GM19023 (cell line): Measurements from ENCODE around the gene TGFA.
"Not testable (repeated sequence)": the region's sequence is repeated elsewhere in the genome, so short reads cannot be mapped to it uniquely, and the experiment has no call there.

Experiments
- ATAC-seq: cut with Tn5 transposase; IDR thresholded peaks from one replicate; pipeline ENCODE4 v1.9.1; 2021; ENCODE audit warnings: mild to moderate bottlenecking, moderate library complexity; ENCODE audit not compliant: unreplicated experiment

Gene TGFA

DNA sequence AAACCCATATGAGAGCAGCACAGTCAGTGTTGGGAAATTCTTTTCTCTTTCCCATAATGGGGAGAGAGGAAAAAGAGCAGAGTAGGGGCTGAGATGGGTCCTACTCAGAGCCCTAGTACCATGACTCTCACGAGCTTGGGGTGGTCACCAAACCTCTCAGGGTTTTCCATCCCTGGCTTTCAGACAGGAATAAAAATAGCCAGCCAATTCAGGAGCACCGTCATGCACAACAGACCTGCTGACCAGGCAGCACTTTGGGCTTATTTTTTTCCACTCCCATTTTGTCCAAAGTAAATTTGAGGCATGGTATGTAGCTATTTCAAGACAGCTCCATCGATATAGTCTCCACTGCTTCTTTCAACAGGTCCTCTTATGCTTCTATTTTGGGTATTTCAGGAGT lies 86.4 kb downstream of the TGFA start:
- ATAC-seq = no peak

DNA sequence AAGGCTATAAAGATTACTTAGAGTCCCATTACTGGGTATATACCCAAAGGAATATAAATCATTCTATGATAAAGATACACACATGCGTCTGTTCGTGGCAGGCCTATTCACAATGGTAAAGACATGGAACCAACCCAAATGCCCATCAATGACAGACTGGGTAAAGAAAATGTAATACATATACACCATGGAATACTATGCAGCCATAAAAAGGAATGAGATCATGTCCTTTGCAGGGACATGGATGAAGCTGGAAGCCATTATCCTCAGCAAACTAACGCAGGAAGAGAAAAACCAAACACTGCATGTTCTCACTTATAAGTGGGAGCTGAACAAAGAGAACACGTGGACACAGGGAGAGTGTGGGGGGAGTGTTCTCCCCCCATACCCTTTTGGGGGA lies 87.0 kb downstream of the TGFA start:
- not testable (repeated sequence) for ATAC-seq

DNA sequence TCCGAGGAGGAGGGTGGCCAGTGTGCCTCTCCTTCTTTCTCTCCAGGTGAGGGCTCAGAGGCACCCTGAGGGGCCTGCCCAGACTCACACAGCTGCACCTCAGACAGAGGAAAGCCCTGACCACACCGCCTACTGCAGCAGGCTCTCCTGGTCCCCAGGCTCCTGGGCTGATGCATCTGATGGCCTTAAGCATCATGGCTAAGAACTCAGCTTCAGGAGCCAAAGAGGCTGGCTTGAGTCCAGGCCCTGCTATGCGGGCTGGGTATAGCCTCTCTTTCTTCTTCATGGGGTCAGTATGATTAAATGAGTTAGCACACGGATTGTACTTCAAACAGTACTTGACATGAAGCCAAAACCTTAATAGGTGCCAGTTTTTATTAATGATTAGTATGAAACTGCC lies 89.6 kb downstream of the TGFA start:
- no peak for ATAC-seq

DNA sequence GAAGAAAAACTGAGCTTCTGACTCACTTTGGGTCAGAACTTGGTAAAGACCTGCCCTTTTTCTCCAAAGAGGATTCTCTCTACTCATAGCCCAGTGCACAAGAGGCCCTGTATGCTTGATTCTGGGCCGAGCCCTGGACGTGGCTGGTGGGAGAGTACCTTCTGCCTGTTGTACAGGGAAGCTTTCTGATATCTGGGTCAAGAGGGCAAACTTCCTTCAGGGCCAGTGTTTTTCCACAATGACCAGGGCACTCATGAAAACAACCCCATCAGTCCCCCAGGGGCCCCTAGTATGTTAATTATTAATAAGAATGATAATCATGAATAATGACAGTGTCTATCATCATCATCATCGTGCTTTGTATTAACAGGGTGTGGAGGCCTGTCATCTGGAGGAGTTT lies 90.0 kb downstream of the TGFA start:
- no peak for ATAC-seq

DNA sequence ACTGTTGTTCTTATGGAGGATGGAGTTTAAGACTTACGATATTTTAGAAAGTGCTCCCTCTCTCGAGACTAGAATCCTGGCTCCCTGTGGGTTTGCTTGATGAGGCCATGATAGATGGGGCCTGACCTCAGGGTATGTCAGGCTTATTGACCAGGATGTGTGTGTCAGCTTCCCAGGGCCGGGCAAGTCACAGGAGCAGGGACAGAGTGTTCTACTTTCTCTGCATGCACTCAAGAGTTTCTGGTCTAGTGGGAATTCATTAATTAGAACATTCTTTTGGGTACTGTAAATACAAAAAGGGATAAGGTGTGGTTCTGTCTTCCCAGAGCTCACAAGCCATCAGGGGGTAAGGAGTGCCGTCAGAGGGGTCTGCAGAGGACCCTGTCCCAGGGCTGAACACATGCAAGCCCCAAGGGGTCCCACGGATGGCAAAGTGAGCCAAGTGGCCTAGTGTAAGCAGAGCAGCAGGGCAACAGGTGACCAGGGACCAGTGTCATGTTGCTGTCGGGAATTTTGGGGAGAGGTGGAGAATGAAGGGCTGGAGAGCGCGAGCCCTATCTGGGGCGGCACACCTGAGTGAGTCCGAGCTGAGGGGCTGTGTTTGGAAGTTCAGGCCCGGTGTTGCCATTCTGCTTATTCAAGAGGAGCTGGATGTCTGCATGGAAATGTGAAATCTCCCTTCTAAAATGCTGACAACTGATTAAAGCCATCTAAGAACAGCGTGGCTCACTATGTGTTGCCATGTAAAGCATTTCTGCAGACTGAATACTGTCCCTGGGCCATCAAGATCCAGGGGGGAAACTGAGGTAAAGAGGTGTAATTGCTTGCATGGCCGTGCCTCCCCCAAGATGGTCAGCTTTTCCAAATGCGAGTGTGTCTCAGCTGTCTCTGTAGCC lies 91.4 kb downstream of the TGFA start:
- no peak for ATAC-seq

DNA sequence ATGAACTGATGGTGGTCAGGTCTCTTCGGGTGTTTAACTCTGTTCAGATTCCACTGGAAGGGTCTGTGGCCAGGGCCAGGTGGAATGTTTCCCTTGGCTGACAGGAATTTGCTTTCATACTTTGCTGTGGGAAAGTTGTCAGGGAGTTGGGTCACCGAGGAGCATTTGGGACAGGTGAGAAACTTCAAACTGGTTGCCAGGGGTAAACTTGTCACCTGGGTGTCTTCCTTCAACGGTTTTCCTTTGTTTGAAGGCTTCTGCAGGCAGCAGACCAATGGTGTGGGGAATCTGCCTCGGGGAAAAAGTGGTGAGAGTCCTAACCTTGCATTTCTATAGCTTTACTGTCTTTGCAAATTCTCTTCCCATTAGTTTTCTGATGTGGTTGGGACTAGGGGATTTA lies 92.2 kb downstream of the TGFA start:
- no peak for ATAC-seq

DNA sequence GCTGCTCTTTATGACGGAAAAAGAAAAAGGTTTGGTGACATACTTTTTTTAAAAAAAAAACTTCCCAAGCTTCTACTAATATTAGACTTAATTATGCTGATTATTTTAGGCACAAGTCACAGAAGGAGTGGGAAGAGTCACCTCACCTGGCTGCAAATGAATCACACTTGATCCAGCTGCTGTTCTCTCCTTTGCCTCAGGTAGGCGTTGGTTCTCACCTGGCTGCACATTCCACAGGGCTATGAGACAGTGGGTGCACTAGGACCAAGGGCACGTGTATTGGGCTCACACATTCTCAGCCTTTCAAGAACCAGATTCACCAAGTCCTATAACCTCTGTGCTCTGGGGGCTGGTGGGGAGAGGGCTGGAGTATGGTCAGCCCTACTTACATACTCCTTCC lies 93.3 kb downstream of the TGFA start:
- ATAC-seq = no peak

DNA sequence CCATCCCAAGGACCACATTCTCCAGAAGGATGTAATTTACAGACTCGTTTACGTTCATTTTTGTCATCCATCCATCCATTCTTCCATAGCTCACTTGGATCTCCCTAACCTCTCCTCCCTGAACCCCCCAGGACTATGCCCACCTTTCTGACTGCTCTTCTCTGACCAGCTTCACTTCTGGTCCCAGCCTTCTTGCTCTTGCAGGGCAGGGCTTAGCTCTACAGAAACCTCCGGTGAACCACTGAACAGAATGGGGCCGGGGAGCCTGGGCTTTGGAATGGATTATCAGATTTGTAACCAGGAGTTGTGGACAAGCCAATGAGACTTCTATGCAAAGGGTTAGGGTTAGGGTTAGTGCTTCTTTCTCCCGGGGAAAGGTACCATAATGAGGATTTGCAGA lies 95.0 kb downstream of the TGFA start:
- no peak for ATAC-seq

DNA sequence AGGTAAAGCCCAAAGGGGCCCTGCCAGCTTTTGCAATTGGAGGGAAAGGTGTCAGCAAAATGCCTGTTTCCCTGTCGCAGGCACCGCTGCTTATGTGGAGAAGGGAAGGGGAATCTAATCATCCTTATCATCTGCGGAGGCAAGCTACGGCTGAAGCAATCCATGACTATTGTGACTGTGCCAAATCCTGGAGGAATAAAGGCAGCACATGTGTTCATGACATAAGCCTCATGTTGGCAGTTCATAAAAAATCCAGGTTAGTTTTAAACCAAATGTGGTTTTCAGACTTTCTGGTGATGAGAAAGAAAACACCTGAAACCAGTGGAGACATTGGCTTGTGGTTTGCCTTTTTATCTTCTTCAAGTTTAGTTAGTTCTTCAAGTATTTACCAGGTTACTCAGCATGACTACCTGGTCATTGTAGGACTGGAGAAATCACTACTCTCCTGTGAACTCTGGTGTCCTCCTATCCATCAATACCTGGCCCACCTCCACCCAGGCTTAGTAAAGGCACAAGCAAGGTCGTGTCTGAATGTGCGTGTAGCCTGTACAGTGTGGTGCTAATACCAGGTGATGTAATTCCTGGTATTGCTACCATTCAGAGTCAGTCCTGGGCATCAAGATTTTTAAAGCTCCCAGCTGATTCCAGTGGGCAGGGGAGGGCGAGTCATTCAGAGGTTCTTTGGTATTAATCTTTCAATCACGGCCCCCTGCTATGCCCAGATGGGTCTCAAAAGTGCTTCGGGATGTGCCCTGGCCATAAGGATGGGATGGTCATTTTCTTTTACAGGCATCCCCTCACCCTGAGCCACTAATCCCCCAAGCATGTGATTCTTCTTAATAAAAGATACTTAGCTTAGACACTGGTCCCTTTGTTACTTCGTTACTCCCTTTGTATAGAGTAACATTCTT lies 96.8 kb downstream of the TGFA start:
- no peak for ATAC-seq

DNA sequence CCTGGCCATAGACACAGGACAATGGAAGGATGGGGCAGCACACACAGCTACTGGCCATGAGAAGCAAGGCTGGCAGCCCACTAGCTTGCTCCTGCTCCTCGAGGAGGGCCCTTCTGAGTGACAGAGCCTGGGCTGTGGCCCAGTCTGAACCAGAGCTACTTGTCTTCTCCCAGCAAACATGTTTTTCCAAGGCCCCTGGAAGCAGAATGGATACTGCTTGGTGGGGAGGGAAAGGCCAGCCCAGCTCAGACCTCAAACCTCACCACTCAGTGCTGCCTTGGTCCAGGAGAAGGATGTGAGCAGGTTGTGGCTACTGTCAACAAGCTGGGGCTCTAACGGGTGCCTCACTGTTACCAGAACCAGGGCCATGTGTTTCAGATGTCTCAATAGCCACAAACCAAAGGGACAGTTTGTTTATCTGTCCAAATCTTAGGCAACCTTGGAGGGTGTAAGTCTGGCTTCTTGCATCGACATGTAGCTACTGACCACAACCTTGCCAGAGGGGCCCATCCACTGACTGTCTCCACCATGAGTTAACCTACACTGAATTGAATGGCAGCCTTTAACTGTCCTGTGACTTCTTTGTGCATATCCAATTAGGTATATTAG lies 98.6 kb downstream of the TGFA start:
- no peak for ATAC-seq

DNA sequence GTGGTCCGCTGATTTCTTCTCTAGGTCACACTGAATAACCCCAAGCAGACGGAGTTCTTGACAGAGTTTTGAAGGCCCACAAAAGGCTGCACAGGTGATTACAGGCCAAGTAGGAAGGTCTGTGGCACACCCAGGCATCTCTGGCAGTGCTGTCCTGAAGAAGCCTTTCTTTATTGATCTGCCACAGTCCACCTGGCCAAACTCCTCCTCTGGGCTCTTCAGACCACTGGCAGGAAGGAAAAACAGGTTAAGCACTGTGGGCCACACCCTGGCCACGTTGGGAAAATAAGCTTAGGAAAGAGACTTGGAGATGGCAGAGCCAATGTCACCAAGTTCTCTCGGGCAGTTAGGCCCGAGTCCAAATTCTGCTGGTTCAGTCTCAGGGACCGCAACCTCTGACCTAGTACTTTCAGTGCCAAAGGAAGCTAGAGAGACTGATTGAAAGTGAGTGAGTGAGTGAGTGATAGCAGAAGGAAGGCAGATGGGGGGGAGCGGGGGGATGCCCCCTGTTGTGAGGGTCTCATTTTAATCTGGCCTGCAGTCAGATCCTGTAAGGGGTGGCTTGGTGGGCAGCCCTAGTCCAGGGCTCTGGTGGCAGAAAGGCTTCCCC lies 102.9 kb downstream of the TGFA start:
- ATAC-seq = no peak

DNA sequence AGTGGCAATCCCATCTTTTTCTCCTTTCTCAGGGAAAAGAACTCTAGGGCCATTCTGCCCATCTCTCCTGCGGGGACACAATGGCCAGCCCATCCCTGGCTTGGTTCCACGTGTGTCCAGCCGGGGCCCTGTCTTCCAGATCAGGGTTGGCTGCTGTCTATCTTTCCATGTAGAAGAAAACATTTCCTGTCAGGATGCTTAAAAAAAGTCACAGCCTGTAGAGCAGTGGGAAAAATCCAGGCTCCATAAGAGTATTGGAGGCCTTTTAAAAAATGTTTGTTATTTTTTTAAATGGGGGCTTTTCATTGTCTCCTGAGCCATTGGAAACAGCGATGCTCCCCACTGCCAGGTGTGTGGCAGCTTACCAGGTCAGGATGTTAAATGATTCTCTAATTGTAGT lies 105.6 kb downstream of the TGFA start:
- ATAC-seq = no peak

DNA sequence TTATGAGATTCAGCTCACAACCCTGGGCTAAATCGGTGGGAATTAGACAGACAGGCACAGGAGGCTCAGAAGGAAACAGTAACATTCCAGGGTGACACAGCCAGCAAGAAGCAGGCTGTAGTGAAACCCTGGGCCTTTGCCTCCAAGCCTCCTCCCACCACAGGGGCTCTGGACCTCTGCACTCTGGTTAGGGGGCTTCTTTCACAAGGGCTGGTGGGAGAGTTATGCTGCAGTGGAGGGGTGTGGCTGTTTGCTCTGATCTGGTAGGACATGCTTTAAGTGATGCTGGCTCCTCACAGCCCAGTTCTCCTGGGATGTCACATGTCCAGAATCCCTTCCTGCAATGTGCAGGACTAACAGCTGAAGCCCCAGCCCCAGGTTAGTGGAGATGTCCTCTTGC lies 109.9 kb downstream of the TGFA start:
- no peak for ATAC-seq

DNA sequence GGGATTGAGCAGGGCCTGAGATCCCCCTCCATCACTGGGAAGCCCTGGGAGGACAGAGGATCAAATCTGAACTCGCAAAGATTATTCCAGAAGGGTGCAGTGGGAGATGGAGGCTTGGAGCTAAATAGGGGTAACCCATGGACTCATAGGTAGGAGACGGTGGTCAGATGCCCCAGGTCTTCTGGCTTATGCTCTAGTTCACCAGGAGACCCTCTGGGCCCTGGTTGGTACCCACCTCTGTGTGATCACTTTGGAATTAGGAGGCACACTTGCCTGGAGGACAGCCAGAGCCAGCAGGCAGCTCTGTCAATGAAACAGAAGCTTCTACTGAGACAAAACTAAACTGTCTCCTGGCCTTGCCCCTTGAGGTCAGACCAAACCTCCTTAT lies 110.6 kb downstream of the TGFA start:
- no peak for ATAC-seq

DNA sequence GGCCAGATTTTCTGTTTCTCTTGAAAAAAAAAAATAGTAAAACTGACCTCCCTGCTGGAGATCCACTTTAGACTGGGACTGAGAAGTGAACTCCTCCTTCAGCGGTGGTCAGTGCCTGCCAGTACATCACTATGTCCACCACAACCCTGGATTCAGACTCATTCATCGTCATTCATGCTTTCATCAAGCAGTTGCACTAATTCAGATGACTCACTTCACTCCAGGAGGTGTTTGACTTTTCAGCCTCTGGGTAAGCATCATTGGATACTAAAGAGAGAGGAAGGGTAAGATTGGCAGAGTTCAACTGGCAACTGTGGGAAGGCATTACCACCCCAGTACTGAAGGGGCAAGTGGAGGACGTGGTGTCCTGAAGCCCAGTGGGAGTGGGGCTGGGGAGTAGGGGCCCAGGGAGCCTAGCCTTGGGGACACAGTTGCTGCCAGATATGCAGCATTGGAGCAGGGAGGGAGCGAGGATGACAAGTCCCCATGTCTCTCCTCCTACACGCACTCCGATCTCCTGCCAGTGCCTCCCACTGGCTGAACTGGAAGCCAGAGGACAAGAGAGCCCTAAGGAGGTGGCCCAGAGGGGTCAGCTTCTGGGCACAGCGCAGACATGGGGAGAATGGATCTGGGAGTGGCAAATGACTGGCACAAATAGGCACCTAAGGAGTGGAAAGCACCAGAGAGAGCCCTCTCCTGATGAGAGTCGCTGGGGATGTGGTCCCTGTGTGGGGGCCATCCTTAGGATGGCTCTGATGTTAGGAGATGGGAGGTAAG lies 111.1 kb downstream of the TGFA start:
- no peak for ATAC-seq

DNA sequence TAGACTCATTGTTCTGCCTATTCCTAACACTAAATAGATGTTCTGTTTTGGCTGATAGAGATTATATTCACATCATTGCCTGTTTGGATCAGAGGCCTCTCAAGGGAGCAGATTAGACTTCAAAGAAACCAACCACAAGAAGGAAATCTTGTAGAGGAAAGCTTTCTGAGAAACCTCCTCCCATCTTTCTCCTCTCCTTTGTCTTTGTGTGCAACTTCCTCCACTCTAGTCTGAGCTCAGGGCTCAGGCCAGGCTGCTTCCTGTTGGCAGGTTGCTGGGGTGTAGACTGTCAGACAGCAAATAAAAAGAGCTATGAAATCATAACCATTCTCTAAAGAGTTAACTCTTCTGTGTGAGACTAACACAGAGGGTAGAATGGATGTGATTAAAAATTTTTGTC lies 113.0 kb downstream of the TGFA start:
- ATAC-seq = no peak

DNA sequence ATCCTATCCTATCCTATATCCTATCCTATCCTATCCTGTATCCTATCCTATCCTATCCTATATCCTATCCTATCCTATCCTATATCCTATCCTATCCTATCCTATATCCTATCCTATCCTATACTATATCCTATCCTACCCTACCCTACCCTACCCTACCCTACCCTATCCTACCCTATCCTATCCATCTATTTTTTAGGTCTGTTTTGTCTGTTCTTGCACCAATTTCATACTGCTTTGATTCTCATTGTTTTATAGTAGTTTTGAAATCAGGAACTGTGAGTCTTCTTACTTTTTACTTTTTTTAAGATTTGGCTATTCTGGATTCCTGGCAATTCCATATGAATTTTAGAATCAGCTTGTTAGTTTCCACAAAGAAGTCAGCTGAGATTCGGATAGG lies 118.5 kb downstream of the TGFA start:
- no peak for ATAC-seq

DNA sequence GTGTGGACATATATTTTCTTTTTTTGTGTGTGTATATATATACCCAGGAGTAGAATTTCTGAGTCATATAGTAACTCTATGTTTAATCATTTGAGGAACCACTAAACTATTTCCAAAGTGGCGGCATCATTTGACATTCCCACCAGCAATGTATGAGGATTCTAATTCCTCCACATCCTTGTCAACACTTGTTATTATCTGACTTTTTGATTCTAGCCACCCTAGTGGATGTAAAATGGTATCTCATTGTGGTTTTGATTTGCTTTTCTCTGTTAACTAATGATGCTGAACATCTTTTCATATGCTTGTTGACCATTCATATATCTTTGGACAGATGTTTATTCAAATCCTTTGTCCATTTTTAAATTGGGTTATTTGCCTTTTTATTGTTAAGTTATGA lies 120.3 kb downstream of the TGFA start:
- no peak for ATAC-seq

DNA sequence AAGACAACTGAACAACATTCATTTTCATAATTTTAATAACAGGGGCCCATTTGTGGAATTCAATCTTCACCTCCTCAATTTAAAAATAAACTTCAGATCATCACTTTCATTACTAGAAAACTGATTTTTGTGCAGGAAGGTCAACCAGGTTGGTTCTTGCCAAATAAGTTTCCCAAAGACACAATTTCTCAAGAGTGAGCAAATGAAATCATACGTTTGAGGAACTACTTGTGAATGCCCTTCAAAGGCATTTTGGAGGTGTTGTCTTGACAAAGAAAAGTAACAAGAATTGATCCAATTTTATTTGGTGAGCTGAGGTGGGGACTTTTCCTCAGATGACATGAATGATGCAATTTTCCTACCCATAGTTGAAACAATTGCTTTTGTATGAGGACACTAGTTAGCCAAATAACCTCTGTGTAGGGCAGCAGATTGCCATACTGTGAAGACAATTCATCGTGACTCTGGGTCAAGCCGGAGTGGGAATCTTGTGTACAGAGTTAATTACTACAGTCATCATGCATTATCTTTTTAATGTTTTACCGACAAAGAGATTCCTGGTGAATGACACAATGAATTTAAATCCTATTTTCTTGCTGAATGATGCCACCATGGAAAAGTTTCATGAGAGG lies 121.8 kb downstream of the TGFA start:
- no peak for ATAC-seq

DNA sequence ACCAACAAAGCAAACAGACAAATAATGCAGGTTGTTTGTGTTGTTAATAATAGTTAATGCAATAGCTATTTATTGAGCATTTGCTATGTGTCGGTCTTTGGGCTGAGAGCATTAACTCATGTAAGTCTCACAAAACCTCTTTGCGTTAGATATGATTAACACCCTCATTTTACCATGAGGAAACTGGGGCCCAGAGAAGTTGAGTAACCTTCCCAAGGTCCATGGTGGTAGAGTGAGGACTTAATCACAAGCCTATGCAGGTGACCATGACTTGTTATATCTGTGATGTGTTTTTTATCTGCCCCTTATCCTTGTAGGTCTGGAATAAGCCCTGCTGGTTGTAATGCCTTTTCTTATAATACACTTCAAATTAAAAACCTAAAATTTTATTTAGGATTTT lies 127.3 kb downstream of the TGFA start:
- ATAC-seq = no peak
